Fibroblast of the aortic adventitia (primary cell): Measurements from ENCODE around the gene ZDHHC11. TPM values are rescaled to one million over a fixed set of nuclear protein-coding genes. Genes with fewer than 3 reads are reported as not detected.
A peak's percentile ranks its signal among the peaks of the same experiment; 100 is the strongest.
"Not testable (repeated sequence)": the region's sequence is repeated elsewhere in the genome, so short reads cannot be mapped to it uniquely, and the experiment has no call there.

Experiments
- DNase-seq: peaks from one replicate; pipeline ENCODE4 v3.0.0-alpha.2; 2010; ENCODE audit warnings: low read depth
- H3K4me3 ChIP-seq: 2 replicates; pipeline ENCODE4 v1.5.1; 2011; ENCODE audit warnings: low read depth, mild to moderate bottlenecking, control low read depth, low read length, moderate library complexity
- CTCF ChIP-seq: IDR thresholded peaks from 2 replicates; pipeline ENCODE4 v1.5.1; 2011; ENCODE audit warnings: mild to moderate bottlenecking, low read length, control low read depth, inconsistent platforms; ENCODE audit not compliant: insufficient read depth
- total RNA-seq: library from RNA; depleted of rRNA; stranded (reverse); fragments of >200 nt; gene quantifications from 2 replicates; pipeline ENCODE4 v1.2.3, GENCODE V29; 2012; ENCODE audit warnings: low replicate concordance

ZDHHC11 gene
- total RNA-seq, 1 donor = 0.36 TPM

- not testable (repeated sequence) for H3K4me3 ChIP-seq, DNase-seq
These were observed 4.8 kb downstream of the ZDHHC11 start for GRCh38 chr5:845676-846601.

- not testable (repeated sequence) for H3K4me3 ChIP-seq, DNase-seq
These were observed 5.6 kb downstream of the ZDHHC11 start for GRCh38 chr5:845031-845675.

GRCh38 chr5:844426-844825 is 6.4 kb downstream of the ZDHHC11 start:
- not testable (repeated sequence) for H3K4me3 ChIP-seq

GRCh38 chr5:843926-844325 is 6.9 kb downstream of the ZDHHC11 start:
- DNase-seq, H3K4me3 ChIP-seq: not testable (repeated sequence)

More at GRCh38 chr5:844426-844825, 6.4 kb downstream of the ZDHHC11 start:
- DNase-seq = not testable (repeated sequence)

GRCh38 chr5:843371-843770 is 7.4 kb downstream of the ZDHHC11 start:
- H3K4me3 ChIP-seq, DNase-seq: not testable (repeated sequence)

GRCh38 chr5:842402-843221 is 8.2 kb downstream of the ZDHHC11 start:
- H3K4me3 ChIP-seq, DNase-seq: not testable (repeated sequence)

GRCh38 chr5:841531-842401 is 9.0 kb downstream of the ZDHHC11 start:
- DNase-seq, H3K4me3 ChIP-seq: not testable (repeated sequence)

GRCh38 chr5:840974-841435 is 9.8 kb downstream of the ZDHHC11 start:
- DNase-seq, H3K4me3 ChIP-seq: not testable (repeated sequence)

- DNase-seq, H3K4me3 ChIP-seq: not testable (repeated sequence)
These were observed 10.4 kb downstream of the ZDHHC11 start for GRCh38 chr5:840118-840973.

GRCh38 chr5:838431-838851 is 12.3 kb downstream of the ZDHHC11 start:
- DNase-seq, H3K4me3 ChIP-seq: not testable (repeated sequence)
- peak; percentile 8 for TF ChIP-seq CTCF

GRCh38 chr5:837621-838121 is 13.1 kb downstream of the ZDHHC11 start:
- H3K4me3 ChIP-seq, DNase-seq: not testable (repeated sequence)

GRCh38 chr5:835933-836612 is 14.7 kb downstream of the ZDHHC11 start:
- not testable (repeated sequence) for H3K4me3 ChIP-seq, DNase-seq

GRCh38 chr5:834013-834412 is 16.8 kb downstream of the ZDHHC11 start:
- not testable (repeated sequence) for DNase-seq, H3K4me3 ChIP-seq

- not testable (repeated sequence) for DNase-seq, H3K4me3 ChIP-seq
These were observed 22.6 kb downstream of the ZDHHC11 start for GRCh38 chr5:828194-828593.

GRCh38 chr5:825544-825943 is 25.2 kb downstream of the ZDHHC11 start:
- H3K4me3 ChIP-seq, DNase-seq: not testable (repeated sequence)
